H9 (cell line): ENCODE data around the gene SH3PXD2B. TPM values are rescaled to one million over a fixed set of nuclear protein-coding genes. Genes with fewer than 3 reads are reported as not detected.

ENCODE experiments used
- DNase-seq: peaks from one replicate; pipeline ENCODE4 v3.0.0-alpha.2; 2017
- H2AFZ ChIP-seq: one replicate; pipeline ENCODE4 v1.6.1; 2013; ENCODE audit warnings: mild to moderate bottlenecking, low read length, control low read depth, moderate library complexity
- H2AK5ac ChIP-seq: 2 replicates; pipeline ENCODE4 v1.6.1; 2013; ENCODE audit warnings: low read length, control low read depth, mixed read lengths; ENCODE audit not compliant: insufficient read length
- H2BK120ac ChIP-seq: one replicate; pipeline ENCODE4 v1.6.1; 2013; ENCODE audit warnings: low read depth, mild to moderate bottlenecking, low read length, control low read depth, inconsistent platforms; ENCODE audit not compliant: poor library complexity, severe bottlenecking
- H2BK12ac ChIP-seq: 2 replicates; pipeline ENCODE4 v1.6.1; 2013; ENCODE audit warnings: low read length, control low read depth, mixed read lengths, low read depth; ENCODE audit not compliant: insufficient read length
- H2BK15ac ChIP-seq: 2 replicates; pipeline ENCODE4 v1.6.1; 2013; ENCODE audit warnings: low read depth, low read length, control low read depth
- H2BK20ac ChIP-seq: one replicate; pipeline ENCODE4 v1.6.1; 2013; ENCODE audit warnings: low read depth, mild to moderate bottlenecking, low read length, control low read depth, inconsistent platforms; ENCODE audit not compliant: poor library complexity, severe bottlenecking
- H2BK5ac ChIP-seq: 2 replicates; pipeline ENCODE4 v1.6.1; 2013; ENCODE audit warnings: low read length, control low read depth, mixed read lengths; ENCODE audit not compliant: insufficient read length
- H3K14ac ChIP-seq: 2 replicates; pipeline ENCODE4 v1.6.1; 2013; ENCODE audit warnings: low read length, control low read depth; ENCODE audit not compliant: insufficient read depth
- H3K18ac ChIP-seq: 2 replicates; pipeline ENCODE4 v1.6.1; 2013; ENCODE audit warnings: low read depth, mild to moderate bottlenecking, mixed read lengths, low read length, control low read depth; ENCODE audit not compliant: insufficient read length
- H3K23ac ChIP-seq: 2 replicates; pipeline ENCODE4 v1.6.1; 2013; ENCODE audit warnings: low read length, control low read depth, mixed read lengths, low read depth; ENCODE audit not compliant: insufficient read length
- H3K23me2 ChIP-seq: 2 replicates; pipeline ENCODE4 v1.6.1; 2013; ENCODE audit warnings: low read depth, mild to moderate bottlenecking, mixed read lengths, low read length, control low read depth; ENCODE audit not compliant: insufficient read length, poor library complexity, severe bottlenecking
- H3K27ac ChIP-seq: 2 replicates; pipeline ENCODE4 v1.5.1; 2013; ENCODE audit warnings: low read length, control low read depth, mixed read lengths, low read depth; ENCODE audit not compliant: insufficient read length
- H3K27me3 ChIP-seq: 2 replicates; pipeline ENCODE4 v1.6.1; 2013; ENCODE audit warnings: low read length, control low read depth, inconsistent platforms; ENCODE audit not compliant: insufficient read depth
- H3K4ac ChIP-seq: 2 replicates; pipeline ENCODE4 v1.6.1; 2013; ENCODE audit warnings: low read depth, mild to moderate bottlenecking, control low read depth, inconsistent platforms, low read length, moderate library complexity
- H3K4me1 ChIP-seq: 2 replicates; pipeline ENCODE4 v1.6.1; 2013; ENCODE audit warnings: low read length, control low read depth, inconsistent platforms; ENCODE audit not compliant: insufficient read depth
- H3K4me2 ChIP-seq: 2 replicates; pipeline ENCODE4 v1.6.1; 2013; ENCODE audit warnings: low read length, control low read depth, mixed read lengths; ENCODE audit not compliant: insufficient read length, insufficient read depth
- H3K56ac ChIP-seq: 2 replicates; pipeline ENCODE4 v1.6.1; 2013; ENCODE audit warnings: low read depth, mild to moderate bottlenecking, mixed read lengths, low read length, control low read depth; ENCODE audit not compliant: insufficient read length
- H3K79me1 ChIP-seq: 2 replicates; pipeline ENCODE4 v1.6.1; 2013; ENCODE audit warnings: low read depth, mild to moderate bottlenecking, moderate library complexity, low read length, control low read depth, inconsistent platforms; ENCODE audit not compliant: insufficient read depth, poor library complexity, severe bottlenecking
- H3K79me2 ChIP-seq: 2 replicates; pipeline ENCODE4 v1.6.1; 2013; ENCODE audit warnings: low read length, control low read depth, inconsistent platforms; ENCODE audit not compliant: insufficient read depth
- H3K9ac ChIP-seq: 2 replicates; pipeline ENCODE4 v1.6.1; 2013; ENCODE audit warnings: low read length, control low read depth, mixed read lengths; ENCODE audit not compliant: insufficient read length; ENCODE audit errors: extremely low read depth
- H3K9me3 ChIP-seq: one replicate; pipeline ENCODE4 v1.6.1; 2013; ENCODE audit warnings: low read depth, low read length, inconsistent platforms; ENCODE audit not compliant: control insufficient read depth
- H3T11ph ChIP-seq: one replicate; pipeline ENCODE4 v1.6.1; 2013; ENCODE audit warnings: mild to moderate bottlenecking, low read length, control low read depth, inconsistent platforms
- H4K20me1 ChIP-seq: one replicate; pipeline ENCODE4 v1.6.1; 2013; ENCODE audit not compliant: control insufficient read depth, insufficient read length, insufficient read depth
- H4K5ac ChIP-seq: 2 replicates; pipeline ENCODE4 v1.6.1; 2013; ENCODE audit warnings: low read depth, mild to moderate bottlenecking, mixed read lengths, low read length, control low read depth; ENCODE audit not compliant: insufficient read length
- H4K8ac ChIP-seq: replicated peaks from 2 replicates; pipeline ENCODE4 v1.6.1; 2013; ENCODE audit warnings: low read length, control low read depth, mixed read lengths, low read depth; ENCODE audit not compliant: insufficient read length
- H4K91ac ChIP-seq: 2 replicates; pipeline ENCODE4 v1.6.1; 2013; ENCODE audit warnings: low read depth, mild to moderate bottlenecking, moderate library complexity, mixed read lengths, low read length, control low read depth; ENCODE audit not compliant: insufficient read length
- H3K27ac Mint-ChIP-seq, 3 experiments: 2 replicates in 2 of 3; 3 replicates in 1 of 3; pipeline ENCODE4 v1.8.0; 2020 to 2021; ENCODE audit warnings: mixed read lengths in 3 of 3, mild to moderate bottlenecking in 1 of 3, moderate library complexity in 1 of 3
- H3K27me3 Mint-ChIP-seq: 2 replicates; pipeline ENCODE4 v1.8.0; 2021; ENCODE audit warnings: low read depth, mild to moderate bottlenecking, moderate library complexity, mixed read lengths
- H3K36me3 Mint-ChIP-seq, 3 experiments: 2 replicates in 2 of 3; 3 replicates in 1 of 3; pipeline ENCODE4 v1.8.0; 2020 to 2021; ENCODE audit warnings: low read depth in 3 of 3, mixed read lengths in 3 of 3; ENCODE audit not compliant: insufficient read depth in 1 of 3
- H3K4me1 Mint-ChIP-seq, 2 experiments: 2 replicates each; pipeline ENCODE4 v1.8.0; 2020; ENCODE audit warnings: mixed read lengths in 2 of 2
- H3K4me3 Mint-ChIP-seq, 2 experiments: 2 replicates in 1 of 2; 3 replicates in 1 of 2; pipeline ENCODE4 v1.8.0; 2020 to 2021; ENCODE audit warnings: mild to moderate bottlenecking in 2 of 2, mixed read lengths in 2 of 2, moderate library complexity in 1 of 2
- H3K9me3 Mint-ChIP-seq, 2 experiments: 2 replicates in 1 of 2; 3 replicates in 1 of 2; pipeline ENCODE4 v1.8.0; 2020; ENCODE audit warnings: mild to moderate bottlenecking in 2 of 2, mixed read lengths in 2 of 2, moderate library complexity in 1 of 2
- WGBS: extraction: QIAGEN DNeasy Blood & Tissue Kit; methylation state at CpG from one replicate; pipeline ENCODE4 v1.1.7; 2013; ENCODE audit warnings: missing lambda C conversion rate, low lambda C conversion rate, mixed read lengths; ENCODE audit not compliant: insufficient read length; ENCODE audit errors: extremely low coverage; 5-methylcytosine and 5-hydroxymethylcytosine counted together
- total RNA-seq: library from RNA; stranded (reverse); gene quantifications from 2 replicates; pipeline ENCODE4 v1.2.1, GENCODE V29; 2021
- TF ChIP-seq, protein P1 (sequence below): fragments of 200-600 bp; sonication (generic); conservative IDR thresholded peaks from 3 replicates; pipeline ENCODE4 v1.8.0; 2021; ENCODE audit warnings: antibody characterized with exemption, mild to moderate bottlenecking

The SH3PXD2B gene
- total RNA-seq, 1 experiment from 2014 or later, result 49.0 TPM

GRCh38 chr5:172436879-172437369, 17.4 kb downstream of the SH3PXD2B start:
- peaks cover 2% of the 10 kb centered on the region; the same call in 1 of the 2 replicates for H3K79me2 ChIP-seq
- H3K14ac ChIP-seq, result no peak overlapping the region
- no peaks in the 10 kb centered on the region for H3K9me3 Mint-ChIP-seq
- no peak overlapping the region for H3K27ac ChIP-seq
- TF ChIP-seq, protein P1, sequence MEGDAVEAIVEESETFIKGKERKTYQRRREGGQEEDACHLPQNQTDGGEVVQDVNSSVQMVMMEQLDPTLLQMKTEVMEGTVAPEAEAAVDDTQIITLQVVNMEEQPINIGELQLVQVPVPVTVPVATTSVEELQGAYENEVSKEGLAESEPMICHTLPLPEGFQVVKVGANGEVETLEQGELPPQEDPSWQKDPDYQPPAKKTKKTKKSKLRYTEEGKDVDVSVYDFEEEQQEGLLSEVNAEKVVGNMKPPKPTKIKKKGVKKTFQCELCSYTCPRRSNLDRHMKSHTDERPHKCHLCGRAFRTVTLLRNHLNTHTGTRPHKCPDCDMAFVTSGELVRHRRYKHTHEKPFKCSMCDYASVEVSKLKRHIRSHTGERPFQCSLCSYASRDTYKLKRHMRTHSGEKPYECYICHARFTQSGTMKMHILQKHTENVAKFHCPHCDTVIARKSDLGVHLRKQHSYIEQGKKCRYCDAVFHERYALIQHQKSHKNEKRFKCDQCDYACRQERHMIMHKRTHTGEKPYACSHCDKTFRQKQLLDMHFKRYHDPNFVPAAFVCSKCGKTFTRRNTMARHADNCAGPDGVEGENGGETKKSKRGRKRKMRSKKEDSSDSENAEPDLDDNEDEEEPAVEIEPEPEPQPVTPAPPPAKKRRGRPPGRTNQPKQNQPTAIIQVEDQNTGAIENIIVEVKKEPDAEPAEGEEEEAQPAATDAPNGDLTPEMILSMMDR, result no peak
- no peak overlapping the region for H2BK15ac ChIP-seq
- H3K4me1 Mint-ChIP-seq, result peaks cover 2 to 7% of the 10 kb centered on the region in 2 experiments; a peak in 1 of 4 replicates
- H3K27me3 ChIP-seq, result no peaks in the 10 kb centered on the region
- no peaks in the 10 kb centered on the region for H3K27me3 Mint-ChIP-seq
- no peak overlapping the region; a peak in 1 of 5 replicates for H3K4me3 Mint-ChIP-seq
- H3K9me3 ChIP-seq, result no peaks in the 10 kb centered on the region
- H2BK120ac ChIP-seq, result no peak overlapping the region
- no peak overlapping the region for H2BK12ac ChIP-seq
- H4K20me1 ChIP-seq, result peaks cover 3% of the 10 kb centered on the region
- no peak for DNase-seq
- H3K4me1 ChIP-seq, result no peaks in the 10 kb centered on the region
- H3T11ph ChIP-seq, result no peak overlapping the region
- H3K23ac ChIP-seq, result no peak overlapping the region
- peaks cover 0 to 20% (median 2%) of the 10 kb centered on the region in 3 experiments; a peak in 5 of 7 replicates for H3K36me3 Mint-ChIP-seq
- no peak overlapping the region for H2BK20ac ChIP-seq
- no peaks in the 10 kb centered on the region for H3K23me2 ChIP-seq
- no peak overlapping the region for H3K9ac ChIP-seq
- no peak overlapping the region for H3K4me2 ChIP-seq
- no peak overlapping the region for H4K8ac ChIP-seq
- no CpG with 5 or more reads among the region's 9 CpGs for WGBS
- H4K5ac ChIP-seq, result no peak overlapping the region
- no peak overlapping the region for H3K18ac ChIP-seq
- H3K4ac ChIP-seq, result no peak overlapping the region
- H3K27ac Mint-ChIP-seq, result no peak overlapping the region
- no peak overlapping the region for H2BK5ac ChIP-seq
- H3K79me1 ChIP-seq, result peaks cover 3% of the 10 kb centered on the region
- H4K91ac ChIP-seq, result no peak overlapping the region
- no peak overlapping the region for H3K56ac ChIP-seq
- no peak overlapping the region for H2AK5ac ChIP-seq
- no peak overlapping the region for H2AFZ ChIP-seq
